C1 segment of cervical spinal cord (tissue), 14 donors: ENCODE results near the gene PCBP2.
"Not testable (repeated sequence)": the region's sequence is repeated elsewhere in the genome, so short reads cannot be mapped to it uniquely, and the experiment has no call there.

ENCODE experiments used
- DNase-seq, 14 donors: peaks; one replicate each; lab custom pipeline; 2025; lab: John Stamatoyannopoulos, UW

PCBP2 gene

GRCh38 chr12:53451661-53452158, at the start of gene PCBP2:
Gene PCBP2, plus strand, starts transcription at chr12:53452102. Its CDS starts 2,699 bp downstream, at chr12:53454801.
- peak; percentile 83 to 99 (median 97) for DNase-seq

- not testable (repeated sequence) for DNase-seq
These were observed 49.6 kb upstream of the PCBP2 start for GRCh38 chr12:53402351-53402750.

GRCh38 chr12:53402871-53403270, 49.0 kb upstream of the PCBP2 start:
- no peak for DNase-seq

- DNase-seq: no peak
These were observed 41.0 kb upstream of the PCBP2 start for GRCh38 chr12:53410951-53411350.

- DNase-seq: no peak
These were observed 38.3 kb upstream of the PCBP2 start for GRCh38 chr12:53413485-53414204.

GRCh38 chr12:53414756-53415417, 37.0 kb upstream of the PCBP2 start:
- DNase-seq: peak in 1 of 14 donors; percentile 37

- DNase-seq: not testable (repeated sequence)
These were observed 36.0 kb upstream of the PCBP2 start for GRCh38 chr12:53415752-53416389.

GRCh38 chr12:53417291-53417816, 34.5 kb upstream of the PCBP2 start:
- DNase-seq: not testable (repeated sequence)

- DNase-seq: no peak
These were observed 33.7 kb upstream of the PCBP2 start for GRCh38 chr12:53418221-53418620.

GRCh38 chr12:53419756-53420155, 32.1 kb upstream of the PCBP2 start:
- no peak for DNase-seq

- DNase-seq: not testable (repeated sequence)
These were observed 29.7 kb upstream of the PCBP2 start for GRCh38 chr12:53422247-53422646.

GRCh38 chr12:53423597-53423996, 28.3 kb upstream of the PCBP2 start, which contains the start of gene AMHR2:
Gene AMHR2, plus strand, starts transcription at chr12:53423855. Its CDS starts 80 bp downstream, at chr12:53423935.
- DNase-seq: no peak

GRCh38 chr12:53424626-53425514, 27.0 kb upstream of the PCBP2 start:
- no peak for DNase-seq

- DNase-seq: no peak
These were observed 26.3 kb upstream of the PCBP2 start for GRCh38 chr12:53425515-53426150.

GRCh38 chr12:53427905-53428594, 23.9 kb upstream of the PCBP2 start:
- no peak for DNase-seq

GRCh38 chr12:53428741-53429140, 23.2 kb upstream of the PCBP2 start:
- no peak for DNase-seq

GRCh38 chr12:53430116-53430515, 21.8 kb upstream of the PCBP2 start:
- DNase-seq: no peak

GRCh38 chr12:53431187-53431586, 20.7 kb upstream of the PCBP2 start:
- DNase-seq: no peak

GRCh38 chr12:53435326-53435725, 16.6 kb upstream of the PCBP2 start:
- not testable (repeated sequence) for DNase-seq

GRCh38 chr12:53439582-53439981, 12.3 kb upstream of the PCBP2 start:
- not testable (repeated sequence) for DNase-seq
